ENCODE data around the gene MAPK6. TPM values are rescaled to one million over a fixed set of nuclear protein-coding genes. Genes with fewer than 3 reads are reported as not detected.

MAPK6 gene
- total RNA-seq, 1 donor from 2014 or later = 128 TPM

- no peak overlapping the region for H2AFZ ChIP-seq (replicated peaks)
- no peak for DNase-seq (ENCODE audit: low spot score)
- H3K4me3 Mint-ChIP-seq = no peak overlapping the region
- peaks cover 3% of the 10 kb centered on the region for H3K27me3 Mint-ChIP-seq (ENCODE audit: insufficient read depth, low read depth)
- H3K9me3 ChIP-seq (ENCODE audit: low read depth) = no peaks in the 10 kb centered on the region
- H3K36me3 Mint-ChIP-seq = no peaks in the 10 kb centered on the region
- H3K4me3 ChIP-seq = no peak overlapping the region
- no peaks in the 10 kb centered on the region for H3K27me3 ChIP-seq
- no peak overlapping the region for H3K9ac ChIP-seq
- H3K27ac ChIP-seq = no peak overlapping the region
- peaks cover 7% of the 10 kb centered on the region for H3K4me1 Mint-ChIP-seq
- peak overlapping the region; percentile 1 for H3K27ac Mint-ChIP-seq
- peaks cover 2% of the 10 kb centered on the region for H3K9me3 Mint-ChIP-seq
- no peaks in the 10 kb centered on the region for H3K36me3 ChIP-seq
- H3F3A ChIP-seq (ENCODE audit: low read depth) = no peaks in the 10 kb centered on the region
- H3K79me2 ChIP-seq (ENCODE audit: low read depth) = no peaks in the 10 kb centered on the region
- TF ChIP-seq EZH2phosphoT487 (IDR thresholded peaks at IDR 0.05) (no peak), EZH2 (IDR thresholded peaks at IDR 0.05) (no peak), CTCF (IDR thresholded peaks at IDR 0.05) (no peak)
- no peak overlapping the region for H3K4me2 ChIP-seq
- H4K20me1 ChIP-seq (ENCODE audit: low read depth) = no peaks in the 10 kb centered on the region
- H3K4me1 ChIP-seq = no peaks in the 10 kb centered on the region
Measured at GRCh38 chr15:52101542-52102323, 82.7 kb downstream of the MAPK6 start.

GRCh38 chr15:52102463-52102862 is 83.4 kb downstream of the MAPK6 start:
- no peaks in the 10 kb centered on the region for H3K4me1 ChIP-seq
- no peaks in the 10 kb centered on the region for H3K27me3 ChIP-seq
- H3K4me2 ChIP-seq = no peak overlapping the region
- H3K27ac ChIP-seq = no peak overlapping the region
- no peak for DNase-seq (ENCODE audit: low spot score)
- no peaks in the 10 kb centered on the region for H3F3A ChIP-seq (ENCODE audit: low read depth)
- H3K9me3 ChIP-seq (ENCODE audit: low read depth) = no peaks in the 10 kb centered on the region
- H3K27me3 Mint-ChIP-seq (ENCODE audit: insufficient read depth, low read depth) = no peaks in the 10 kb centered on the region
- no peak for TF ChIP-seq EZH2 (IDR thresholded peaks at IDR 0.05)
- TF ChIP-seq CTCF (IDR thresholded peaks at IDR 0.05) = no peak
- no peak for TF ChIP-seq EZH2phosphoT487 (IDR thresholded peaks at IDR 0.05)
- peaks cover 2% of the 10 kb centered on the region for H3K9me3 Mint-ChIP-seq
- no peak overlapping the region for H3K27ac Mint-ChIP-seq
- H3K4me3 Mint-ChIP-seq = no peak overlapping the region
- H3K9ac ChIP-seq = no peak overlapping the region
- H3K36me3 ChIP-seq = no peaks in the 10 kb centered on the region
- H4K20me1 ChIP-seq (ENCODE audit: low read depth) = no peaks in the 10 kb centered on the region
- H3K36me3 Mint-ChIP-seq = no peaks in the 10 kb centered on the region
- no peak overlapping the region for H2AFZ ChIP-seq (replicated peaks)
- peaks cover 7% of the 10 kb centered on the region for H3K4me1 Mint-ChIP-seq
- no peaks in the 10 kb centered on the region for H3K79me2 ChIP-seq (ENCODE audit: low read depth)
- no peak overlapping the region for H3K4me3 ChIP-seq

GRCh38 chr15:52103217-52104207 is 84.5 kb downstream of the MAPK6 start:
- no peak overlapping the region for H3K4me3 ChIP-seq
- H2AFZ ChIP-seq (replicated peaks) = no peak overlapping the region
- H3K4me1 Mint-ChIP-seq = peaks cover 7% of the 10 kb centered on the region
- no peaks in the 10 kb centered on the region for H3K9me3 ChIP-seq (ENCODE audit: low read depth)
- DNase-seq (ENCODE audit: low spot score) = no peak
- no peaks in the 10 kb centered on the region for H3K4me1 ChIP-seq
- no peaks in the 10 kb centered on the region for H3F3A ChIP-seq (ENCODE audit: low read depth)
- TF ChIP-seq CTCF (IDR thresholded peaks at IDR 0.05) (no peak), EZH2phosphoT487 (IDR thresholded peaks at IDR 0.05) (no peak), EZH2 (IDR thresholded peaks at IDR 0.05) (no peak)
- H3K27me3 Mint-ChIP-seq (ENCODE audit: insufficient read depth, low read depth) = no peaks in the 10 kb centered on the region
- no peak overlapping the region for H3K27ac ChIP-seq
- H3K79me2 ChIP-seq (ENCODE audit: low read depth) = no peaks in the 10 kb centered on the region
- H4K20me1 ChIP-seq (ENCODE audit: low read depth) = no peaks in the 10 kb centered on the region
- no peak overlapping the region for H3K9ac ChIP-seq
- no peak overlapping the region for H3K4me3 Mint-ChIP-seq
- no peaks in the 10 kb centered on the region for H3K36me3 ChIP-seq
- no peak overlapping the region for H3K4me2 ChIP-seq
- no peaks in the 10 kb centered on the region for H3K36me3 Mint-ChIP-seq
- no peaks in the 10 kb centered on the region for H3K27me3 ChIP-seq
- peaks cover 2% of the 10 kb centered on the region for H3K9me3 Mint-ChIP-seq
- H3K27ac Mint-ChIP-seq = no peak overlapping the region
